ENCODE data around the gene GCAT.

Gene GCAT

GRCh38 chr22:37807410-37808293 is at the start of gene GCAT:
TSS of gene GCAT (plus strand) at chr22:37807934. CDS start at chr22:37807968, 34 bp downstream.
- TF ChIP-seq CTCF (IDR thresholded peaks at IDR 0.05; ENCODE audit: borderline replicate concordance, insufficient read depth, low read depth, low read length), result no peak
- H3K4me3 ChIP-seq (ENCODE audit: low read depth, low read length), result peak within 1 kb of the TSS; percentile 69

- no peak for TF ChIP-seq CTCF (IDR thresholded peaks at IDR 0.05; ENCODE audit: borderline replicate concordance, insufficient read depth, low read depth, low read length)
- H3K4me3 ChIP-seq (ENCODE audit: low read depth, low read length), result no peak overlapping the region
Measured at GRCh38 chr22:37758694-37759093, 49.0 kb upstream of the GCAT start.

- no peak overlapping the region for H3K4me3 ChIP-seq (ENCODE audit: low read depth, low read length)
- TF ChIP-seq CTCF (IDR thresholded peaks at IDR 0.05; ENCODE audit: borderline replicate concordance, insufficient read depth, low read depth, low read length), result no peak
Measured at GRCh38 chr22:37759281-37759680, 48.5 kb upstream of the GCAT start.

GRCh38 chr22:37760152-37760551 is 47.6 kb upstream of the GCAT start:
- TF ChIP-seq CTCF (IDR thresholded peaks at IDR 0.05; ENCODE audit: borderline replicate concordance, insufficient read depth, low read depth, low read length), result no peak
- no peak overlapping the region for H3K4me3 ChIP-seq (ENCODE audit: low read depth, low read length)

- no peak for TF ChIP-seq CTCF (IDR thresholded peaks at IDR 0.05; ENCODE audit: borderline replicate concordance, insufficient read depth, low read depth, low read length)
- H3K4me3 ChIP-seq (ENCODE audit: low read depth, low read length), result no peak overlapping the region
Measured at GRCh38 chr22:37762389-37762836, 45.3 kb upstream of the GCAT start.

- TF ChIP-seq CTCF (IDR thresholded peaks at IDR 0.05; ENCODE audit: borderline replicate concordance, insufficient read depth, low read depth, low read length), result no peak
- no peak overlapping the region for H3K4me3 ChIP-seq (ENCODE audit: low read depth, low read length)
Measured at GRCh38 chr22:37763012-37763411, 44.7 kb upstream of the GCAT start.

GRCh38 chr22:37763652-37764051 is 44.1 kb upstream of the GCAT start:
- TF ChIP-seq CTCF (IDR thresholded peaks at IDR 0.05; ENCODE audit: borderline replicate concordance, insufficient read depth, low read depth, low read length), result no peak

More at GRCh38 chr22:37763652-37764051, 44.1 kb upstream of the GCAT start:
- H3K4me3 ChIP-seq (ENCODE audit: low read depth, low read length), result no peak overlapping the region

Measured in GM12875 (cell line).